NCI-H2081 (cell line): Measurements from ENCODE around the gene NSUN3.
"Not testable (repeated sequence)": the region's sequence is repeated elsewhere in the genome, so short reads cannot be mapped to it uniquely, and the experiment has no call there.

ENCODE experiments used
- DNase-seq, 2 experiments: peaks; one replicate each; lab custom pipeline; 2025; lab: John Stamatoyannopoulos, UW

NSUN3 gene

DNA sequence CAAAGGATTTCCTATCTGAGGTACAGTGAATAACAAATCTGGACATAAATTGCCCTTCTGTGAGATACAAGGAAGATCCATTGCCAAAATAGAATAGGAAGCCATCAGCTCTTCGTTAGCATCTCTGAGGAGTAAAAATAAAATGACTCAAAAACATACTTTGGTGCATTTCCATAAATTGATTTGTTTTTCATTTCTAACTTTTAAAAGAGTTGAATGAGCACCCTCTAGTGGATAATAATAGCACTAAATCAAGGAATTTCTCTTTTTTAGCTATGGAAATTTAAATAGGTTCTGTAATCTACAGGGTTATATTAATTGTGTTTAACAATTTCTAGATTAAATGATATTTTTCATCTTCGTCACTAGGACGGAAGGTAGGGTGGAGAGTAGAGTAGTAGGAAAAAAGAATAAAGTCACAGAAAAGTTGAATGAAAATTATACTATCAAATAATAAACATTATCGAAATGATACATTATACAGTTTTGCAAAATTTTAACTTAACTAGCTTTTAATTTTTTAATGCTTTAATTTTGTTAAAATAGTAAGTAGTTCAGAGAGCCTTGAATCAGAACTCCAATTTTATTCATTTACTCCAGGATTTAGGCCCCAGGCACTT, 6.4 kb downstream of the NSUN3 start:
- DNase-seq: peak in 1 of 2 experiments; percentile 20

DNA sequence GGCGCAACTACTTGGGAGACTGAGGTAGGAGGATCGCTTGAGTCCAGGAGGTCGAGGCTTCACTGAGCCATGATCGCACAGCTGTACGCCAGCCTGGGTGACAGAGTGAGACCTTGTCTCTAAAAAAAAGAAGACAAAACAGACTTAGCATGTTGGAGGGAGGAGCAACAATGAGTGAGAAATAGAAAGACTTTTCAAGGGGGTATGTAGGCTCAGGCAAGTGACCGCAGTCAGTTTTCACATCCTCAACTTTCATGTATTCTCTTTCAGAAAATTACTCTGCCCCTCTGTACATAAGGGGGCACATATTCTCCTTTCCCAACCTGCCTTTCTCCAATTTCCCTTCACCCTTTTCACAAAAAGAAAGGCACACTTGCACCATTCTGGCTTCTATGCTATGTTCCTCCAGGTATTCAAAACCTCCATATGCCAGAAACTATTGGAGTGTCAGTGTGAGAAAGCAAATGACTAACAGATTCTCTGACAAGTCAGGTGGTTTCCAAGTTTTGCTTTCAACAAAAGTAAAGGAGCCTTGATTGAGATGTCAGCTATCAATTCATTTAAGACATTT, 7.6 kb downstream of the NSUN3 start:
- no peak for DNase-seq

GRCh38 chr3:94071713-94072284, 8.9 kb downstream of the NSUN3 start:
- DNase-seq: no peak

GRCh38 chr3:94076055-94076454, 13.2 kb downstream of the NSUN3 start:
- no peak for DNase-seq

DNA sequence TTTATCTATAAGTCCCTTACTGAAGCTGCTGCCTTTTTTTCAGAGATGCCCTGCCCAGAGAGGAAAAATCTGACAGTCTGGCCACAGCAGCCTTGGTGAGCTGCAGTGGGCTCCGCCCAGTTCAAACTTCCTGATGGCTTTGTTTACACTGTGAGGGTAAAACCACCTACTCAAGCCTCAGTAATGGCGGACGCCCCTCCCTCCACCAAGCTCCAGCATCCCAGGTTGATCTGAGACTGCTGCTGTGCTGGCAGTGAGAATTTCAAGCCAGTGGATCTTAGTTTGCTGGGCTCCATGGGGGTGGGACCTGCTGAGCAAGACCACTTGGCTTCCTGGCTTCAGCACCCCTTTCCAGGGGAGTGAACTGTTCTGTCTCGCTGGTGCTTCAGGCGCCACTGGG, 17.7 kb downstream of the NSUN3 start:
- DNase-seq: not testable (repeated sequence)

GRCh38 chr3:94081884-94082283, 19.0 kb downstream of the NSUN3 start:
- no peak for DNase-seq

DNA sequence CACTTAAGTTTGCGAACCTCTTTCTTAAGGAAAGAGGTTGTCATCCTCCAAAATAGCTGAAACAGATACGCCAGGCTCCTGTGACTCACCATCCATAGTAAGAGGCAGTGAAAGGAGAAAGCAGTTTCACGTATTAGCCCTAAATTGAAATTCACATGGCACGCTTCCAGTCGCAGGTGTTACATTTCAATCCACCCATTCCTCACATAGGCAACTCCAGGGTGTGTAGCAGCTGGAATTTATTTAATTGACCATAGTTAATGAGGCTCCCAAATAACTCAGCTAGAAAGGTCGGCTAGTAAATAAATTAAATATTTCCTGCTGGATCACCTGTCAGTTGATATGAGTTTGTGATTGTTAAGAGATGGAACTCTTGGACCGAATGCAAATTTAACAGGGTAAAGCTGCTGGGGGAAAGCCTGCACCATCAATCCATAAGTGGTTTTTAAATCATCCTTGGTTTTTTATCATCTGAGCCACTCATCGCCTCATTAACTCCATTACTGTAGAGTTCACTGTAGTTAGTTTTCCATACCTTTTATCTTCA, 19.6 kb downstream of the NSUN3 start:
- DNase-seq: peak; percentile 34 to 80

- DNase-seq: no peak
Observed at GRCh38 chr3:94083261-94083660, 20.4 kb downstream of the NSUN3 start.

- no peak for DNase-seq
Observed at GRCh38 chr3:94089126-94089525, 26.3 kb downstream of the NSUN3 start.

GRCh38 chr3:94092086-94092485, 29.2 kb downstream of the NSUN3 start:
- no peak for DNase-seq

DNA sequence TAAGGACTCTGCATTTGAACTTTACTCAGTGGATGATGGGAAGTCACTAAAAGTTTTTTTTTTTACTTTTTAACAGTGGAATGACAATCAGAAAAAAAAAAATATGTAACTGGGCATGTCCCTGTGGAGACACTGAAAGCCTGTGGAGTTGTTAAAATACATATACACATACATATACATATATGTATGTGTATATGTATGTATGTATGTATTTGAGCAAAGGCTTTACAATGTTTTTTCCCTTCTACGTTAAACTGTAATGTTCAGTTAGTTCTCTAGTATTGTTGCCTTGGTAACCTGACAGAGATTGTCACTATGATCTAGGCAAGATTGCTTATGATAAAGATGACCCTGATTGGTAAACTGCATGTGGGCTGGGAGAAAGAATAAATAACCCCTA, 30.3 kb downstream of the NSUN3 start:
- DNase-seq: no peak

- DNase-seq: no peak
Observed at GRCh38 chr3:94095111-94095510, 32.2 kb downstream of the NSUN3 start.

- DNase-seq: no peak
Observed at GRCh38 chr3:94098452-94098851, 35.6 kb downstream of the NSUN3 start.

DNA sequence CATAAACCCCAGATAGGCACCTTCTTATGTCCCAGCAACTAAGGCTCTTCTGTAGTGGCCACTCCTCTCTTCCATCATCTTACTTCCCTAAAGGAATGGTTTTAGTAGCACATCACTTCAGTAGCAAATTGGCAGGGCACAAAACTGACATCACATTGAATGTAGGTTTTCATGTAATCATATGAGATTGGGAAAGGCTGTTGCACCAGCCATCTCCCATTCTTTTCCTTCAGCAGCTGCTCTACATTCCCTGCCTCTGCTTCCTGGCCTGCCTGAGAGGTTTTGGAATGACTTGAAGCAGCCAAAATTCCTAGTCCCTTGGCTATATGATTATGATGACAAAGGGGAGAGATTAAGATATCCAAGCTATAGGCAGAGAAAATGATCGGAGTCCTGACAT, 36.5 kb downstream of the NSUN3 start:
- no peak for DNase-seq

- peak in 1 of 2 experiments; percentile 2 for DNase-seq
Observed at GRCh38 chr3:94101860-94102259, 39.0 kb downstream of the NSUN3 start.

- no peak for DNase-seq
Observed at GRCh38 chr3:94106268-94106667, 43.4 kb downstream of the NSUN3 start.

GRCh38 chr3:94110232-94110631, 47.4 kb downstream of the NSUN3 start:
- not testable (repeated sequence) for DNase-seq

DNA sequence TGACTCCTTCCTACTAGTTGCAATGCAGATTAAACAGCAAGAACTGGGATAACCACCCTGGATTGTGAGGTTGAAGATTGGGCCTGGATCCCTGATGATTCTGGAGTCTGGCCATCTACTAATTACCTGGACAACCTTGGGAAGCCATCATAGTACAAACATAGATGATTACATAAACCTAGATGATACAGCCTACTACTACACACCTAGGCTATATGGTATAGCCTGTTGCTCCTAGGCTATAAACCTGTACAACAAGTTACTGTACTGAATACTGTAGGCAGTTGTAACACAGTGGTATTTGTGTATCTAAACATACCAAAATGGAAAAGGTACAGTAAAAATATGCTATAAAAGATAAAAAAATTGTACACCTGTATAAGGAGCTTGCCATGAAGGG, 48.0 kb downstream of the NSUN3 start:
- DNase-seq: no peak

DNA sequence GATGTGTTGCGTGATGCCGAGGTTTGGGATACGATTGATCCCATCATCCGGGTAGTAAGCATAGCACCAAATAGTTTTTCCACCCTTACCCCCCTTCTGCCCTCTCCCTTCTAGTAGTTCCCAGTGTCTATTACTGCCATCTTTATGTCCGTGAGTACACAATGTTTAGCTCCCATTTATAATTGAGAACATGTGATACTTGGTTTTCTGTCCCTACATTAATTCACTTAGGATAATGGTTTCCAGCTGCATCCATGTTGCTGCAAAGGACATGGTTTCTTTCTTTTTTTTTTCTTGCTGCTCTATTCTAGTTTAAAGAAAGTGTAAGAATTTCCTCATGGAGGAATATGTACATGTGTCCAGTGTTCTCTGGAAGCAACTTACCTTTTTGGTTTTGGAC, 51.8 kb downstream of the NSUN3 start:
- no peak for DNase-seq

- DNase-seq: peak; percentile 12 to 54
Observed at GRCh38 chr3:94115482-94115881, 52.6 kb downstream of the NSUN3 start.

GRCh38 chr3:94117729-94118128, 54.9 kb downstream of the NSUN3 start:
- no peak for DNase-seq

- DNase-seq: peak in 1 of 2 experiments; percentile 1
Observed at GRCh38 chr3:94118390-94118789, 55.5 kb downstream of the NSUN3 start.

DNA sequence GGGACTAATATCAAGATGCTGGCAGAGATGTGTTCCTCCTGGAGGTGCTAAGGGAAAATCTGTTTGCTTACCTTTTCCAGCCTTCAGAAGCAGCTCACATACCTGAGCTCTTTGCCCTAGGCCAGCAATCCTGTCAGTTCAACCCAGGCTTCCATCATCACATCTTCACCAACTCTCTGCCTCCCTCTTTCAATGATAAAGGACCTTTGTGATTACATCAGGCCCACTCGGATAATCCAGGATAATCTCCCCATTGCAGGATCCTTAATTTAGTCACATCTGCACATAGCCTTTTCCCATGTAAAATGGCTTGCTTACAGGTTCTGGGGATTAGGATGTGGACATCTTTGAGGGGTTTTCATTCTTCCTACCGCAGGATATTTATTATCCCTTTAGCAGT, 58.3 kb downstream of the NSUN3 start:
- DNase-seq: no peak
